ENCODE results near the gene BMERB1.
"Not testable (repeated sequence)": the region's sequence is repeated elsewhere in the genome, so short reads cannot be mapped to it uniquely, and the experiment has no call there.

The BMERB1 gene

DNA sequence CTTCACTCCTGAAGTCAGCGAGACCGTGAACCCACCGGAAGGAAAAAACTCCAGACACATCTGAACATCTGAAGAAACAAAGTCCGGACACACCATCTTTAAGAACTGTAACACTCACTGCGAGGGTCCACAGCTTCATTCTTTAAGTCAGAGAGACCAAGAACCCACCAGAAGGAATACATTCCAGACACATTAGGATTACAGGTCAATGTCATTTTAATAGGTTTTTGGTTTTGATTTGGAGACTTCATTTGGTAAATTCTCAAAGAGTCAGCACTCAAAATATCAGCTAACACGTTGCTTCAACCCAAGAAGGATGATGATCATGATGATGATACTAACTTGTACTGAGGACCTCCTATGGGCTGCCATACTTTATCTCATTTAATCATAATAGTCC, 7.6 kb upstream of the BMERB1 start:
- no peak for DNase-seq

DNA sequence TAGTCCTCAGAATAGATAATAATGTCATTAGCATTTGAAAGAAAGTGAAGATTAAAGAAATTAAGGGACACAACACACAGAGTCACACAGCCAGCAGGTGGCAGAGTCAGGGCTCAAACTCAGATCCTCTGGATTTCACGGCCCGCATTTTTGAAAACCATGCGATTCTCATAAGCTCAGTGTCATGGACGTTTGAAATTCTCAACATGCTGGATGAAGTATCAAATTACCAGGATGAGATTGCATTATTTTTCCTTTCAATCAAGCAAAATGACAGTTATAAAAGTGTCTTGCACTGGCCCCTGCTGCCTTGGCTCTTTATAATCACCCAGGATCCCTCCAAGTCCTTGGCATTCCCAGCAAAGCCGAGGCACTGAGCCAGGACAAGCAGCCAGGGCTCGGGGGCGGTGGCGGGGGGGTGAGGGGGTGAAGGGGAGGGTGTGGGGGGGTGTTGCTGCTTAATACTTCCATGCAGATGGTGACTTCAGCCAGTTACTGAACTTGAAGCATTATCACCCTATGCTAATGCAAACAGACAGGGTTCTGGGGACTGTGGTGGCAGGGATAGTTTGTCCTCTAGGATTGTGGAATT, 6.6 kb upstream of the BMERB1 start:
- DNase-seq: peak; percentile 12

DNA sequence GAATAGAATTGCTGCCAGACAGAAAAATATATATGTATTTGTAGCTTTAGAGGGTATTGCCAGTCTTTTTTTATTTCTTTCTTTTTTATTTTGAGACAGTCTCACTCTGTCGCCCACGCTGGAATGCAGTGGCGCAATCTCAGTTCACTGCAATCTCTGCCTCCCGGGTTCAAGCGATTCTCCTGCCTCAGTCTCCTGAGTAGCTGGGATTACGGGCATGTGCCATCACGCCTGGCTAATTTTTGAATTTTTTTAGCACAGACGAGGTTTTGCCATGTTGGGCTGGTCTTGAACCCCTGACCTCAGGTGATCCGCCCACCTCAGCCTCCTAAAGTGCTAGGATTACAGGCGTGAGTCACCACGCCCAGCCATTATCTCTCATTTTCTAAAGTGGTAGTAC, 3.5 kb upstream of the BMERB1 start:
- DNase-seq: not testable (repeated sequence)

DNA sequence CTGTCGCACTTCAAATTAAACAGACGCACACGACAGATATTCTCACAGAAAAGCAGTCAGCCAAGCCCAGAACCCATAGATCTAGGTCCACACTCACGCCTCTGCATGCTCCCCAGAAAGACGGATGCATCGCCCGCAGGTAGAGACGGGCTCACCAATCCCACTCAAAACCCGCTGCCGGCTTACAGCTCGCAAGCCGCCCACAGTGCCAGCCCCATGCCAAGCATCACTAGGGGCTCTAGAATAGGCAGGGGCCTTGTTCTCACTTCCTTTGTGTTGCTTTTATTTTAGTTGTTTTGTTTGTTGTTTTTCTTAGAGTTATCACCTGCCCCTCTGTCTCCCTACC, 336 bp upstream of the BMERB1 start:
- DNase-seq: no peak

DNA sequence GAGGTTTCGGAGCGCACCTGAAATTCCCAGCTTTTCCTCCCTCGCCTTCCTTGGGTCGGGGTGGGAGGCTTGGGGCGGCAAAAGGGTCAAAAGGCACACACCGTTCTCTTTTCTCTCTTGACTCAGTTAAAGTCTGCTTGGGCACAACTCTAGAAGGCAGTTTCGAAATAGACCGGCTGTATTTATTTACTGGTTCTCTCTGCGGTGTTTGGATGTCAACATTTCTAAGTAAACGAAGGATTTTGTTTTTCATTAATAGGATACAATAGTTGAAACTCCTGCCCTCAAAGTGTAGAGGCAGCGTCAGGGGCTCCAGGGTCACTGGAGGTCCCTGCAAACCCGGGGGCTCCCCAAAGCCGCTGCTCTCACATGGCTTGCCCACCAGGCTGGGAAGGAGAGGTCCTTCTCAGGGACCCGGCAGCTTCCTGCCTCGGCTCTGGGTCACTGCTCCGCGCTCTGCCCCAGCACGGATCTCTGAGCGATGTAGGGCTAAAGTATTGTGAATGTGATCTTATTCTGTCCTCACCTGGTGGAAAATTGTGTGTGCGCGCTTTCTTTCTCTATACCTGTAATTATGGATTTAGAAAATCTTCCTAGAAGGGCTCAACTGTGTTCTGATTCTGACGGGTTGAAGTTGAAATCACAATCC, 952 bp downstream of the BMERB1 start:
- DNase-seq: no peak

DNA sequence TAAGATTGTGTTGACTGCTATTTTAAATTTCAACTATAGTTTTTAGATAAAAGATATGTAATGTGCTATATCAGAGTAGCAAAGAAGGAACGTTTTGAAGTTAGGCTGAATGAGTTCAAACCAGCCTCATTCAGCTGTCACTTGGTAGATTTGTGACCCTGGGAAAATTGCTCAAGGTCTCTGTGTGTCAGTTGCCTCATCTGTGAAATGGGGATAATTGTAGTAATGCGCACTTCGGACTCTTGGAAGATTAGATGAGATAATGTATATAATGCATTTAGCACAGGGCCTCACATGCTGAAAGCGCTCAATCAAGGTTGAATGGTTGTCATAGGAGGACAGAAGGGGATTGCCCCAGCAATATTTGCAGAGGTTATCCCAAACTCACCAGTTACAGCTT, 4.7 kb downstream of the BMERB1 start:
- DNase-seq: no peak

DNA sequence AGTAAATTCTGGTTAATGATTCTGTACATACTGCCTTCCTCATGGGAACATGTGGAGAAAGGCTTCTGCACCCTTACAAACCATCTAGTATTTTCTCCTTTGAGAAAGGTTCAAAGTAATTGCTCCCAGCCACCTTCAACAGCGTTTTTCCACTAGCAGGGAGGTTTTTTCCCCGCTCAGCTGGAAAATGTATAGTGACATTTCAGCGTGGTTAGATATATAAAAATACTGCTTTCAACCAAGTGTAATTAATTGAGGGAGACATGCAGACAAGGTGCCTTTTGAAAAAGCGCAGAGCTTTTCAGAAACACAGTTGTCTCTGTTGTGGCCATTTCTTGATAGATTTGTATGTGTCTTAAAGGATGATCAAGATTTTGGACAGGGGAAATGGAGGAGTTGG, 5.1 kb downstream of the BMERB1 start:
- no peak for DNase-seq

DNA sequence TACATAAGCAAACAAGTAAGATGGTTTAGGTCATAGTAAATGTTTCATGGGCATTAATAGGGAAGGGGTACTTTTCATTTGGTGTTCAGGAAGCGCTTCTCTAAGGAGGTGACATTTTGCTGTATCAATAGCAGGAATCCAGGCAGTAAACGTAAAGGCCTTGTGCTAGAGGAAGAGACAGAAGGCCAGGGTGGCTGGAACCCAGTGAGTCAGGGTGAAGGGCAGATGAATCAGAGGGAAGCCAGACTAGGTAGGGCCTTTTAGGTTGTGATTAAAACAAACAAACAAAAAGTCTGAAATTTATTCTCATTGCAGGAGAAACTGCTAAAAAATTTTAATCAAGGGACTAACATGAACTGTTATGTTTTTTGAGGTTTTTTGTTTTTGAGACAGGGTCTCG, 6.5 kb downstream of the BMERB1 start:
- no peak for DNase-seq

DNA sequence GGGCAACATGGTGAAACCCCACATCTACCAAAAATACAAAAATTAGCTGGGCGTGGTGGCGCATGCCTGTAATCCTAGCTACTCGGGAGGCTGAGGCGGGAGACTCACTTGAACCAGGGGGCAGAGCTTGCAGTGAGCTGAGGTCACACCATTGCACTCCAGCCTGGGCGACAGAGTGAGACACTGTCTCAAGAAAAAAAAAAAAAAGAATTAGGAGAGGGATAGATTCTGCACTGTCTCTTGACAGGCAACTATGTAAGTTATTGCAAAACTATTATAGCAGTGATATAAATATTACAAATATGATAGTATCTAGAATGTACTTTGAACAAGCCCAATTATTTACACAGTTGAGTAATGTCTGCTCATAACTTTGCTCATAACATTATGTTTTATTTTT, 7.8 kb downstream of the BMERB1 start:
- DNase-seq: not testable (repeated sequence)

DNA sequence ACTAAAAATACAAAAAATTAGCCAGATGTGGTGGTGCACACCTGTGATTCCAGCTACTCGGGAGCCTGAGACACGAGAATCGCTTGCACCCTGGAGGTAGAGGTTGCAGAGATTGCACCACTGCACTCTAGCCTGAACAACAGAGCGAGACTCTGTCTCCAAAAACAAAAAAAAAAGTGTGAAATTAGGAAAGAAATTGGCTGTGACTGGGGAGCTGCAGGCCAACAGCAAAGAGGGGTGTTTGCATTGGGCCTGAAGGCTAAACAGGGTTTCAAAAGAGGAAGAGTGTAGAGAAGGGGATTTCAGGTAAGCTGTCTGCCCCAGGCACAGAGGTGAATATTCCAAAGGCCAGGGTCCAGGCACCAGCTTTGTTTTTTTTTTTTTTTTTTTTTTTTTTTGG, 9.4 kb downstream of the BMERB1 start:
- no peak for DNase-seq

DNA sequence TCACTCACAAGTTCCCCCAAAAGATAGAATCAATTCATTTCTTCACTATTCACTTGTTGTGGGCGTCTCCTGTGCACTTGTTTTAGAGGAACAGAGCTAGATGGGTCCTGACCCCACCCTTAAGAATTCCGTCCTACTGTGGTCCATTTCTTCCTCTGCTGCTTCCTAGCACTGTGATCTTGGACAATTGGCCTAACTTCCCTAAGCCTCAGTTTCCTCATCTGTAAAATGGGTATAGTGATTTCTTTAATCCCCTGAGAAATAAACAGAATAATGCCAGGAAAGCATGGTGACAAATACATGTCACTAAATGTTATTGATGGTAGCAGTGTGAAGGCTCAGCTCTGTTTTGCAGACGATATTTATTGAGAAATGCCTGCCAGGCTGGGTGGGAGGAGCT, 9.9 kb downstream of the BMERB1 start:
- DNase-seq: no peak

DNA sequence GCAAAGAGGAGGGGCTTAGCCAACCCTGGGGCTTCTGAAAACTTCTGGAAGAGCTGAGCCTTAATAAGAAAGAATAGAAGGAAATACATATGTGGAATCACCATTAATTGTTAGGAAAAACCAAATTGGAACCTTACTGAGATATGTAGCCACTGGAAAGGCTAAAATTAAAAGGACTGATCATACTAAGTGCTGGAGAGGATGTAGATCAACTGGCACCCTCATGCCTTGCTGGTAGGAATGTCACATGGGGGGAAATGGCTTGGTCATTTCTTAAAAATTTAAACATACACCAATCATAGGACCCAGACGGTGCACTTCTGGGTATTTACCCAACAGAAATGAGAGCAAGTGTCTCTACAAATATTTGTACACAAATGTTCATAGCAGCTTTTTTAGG, 11.1 kb downstream of the BMERB1 start:
- no peak for DNase-seq

DNA sequence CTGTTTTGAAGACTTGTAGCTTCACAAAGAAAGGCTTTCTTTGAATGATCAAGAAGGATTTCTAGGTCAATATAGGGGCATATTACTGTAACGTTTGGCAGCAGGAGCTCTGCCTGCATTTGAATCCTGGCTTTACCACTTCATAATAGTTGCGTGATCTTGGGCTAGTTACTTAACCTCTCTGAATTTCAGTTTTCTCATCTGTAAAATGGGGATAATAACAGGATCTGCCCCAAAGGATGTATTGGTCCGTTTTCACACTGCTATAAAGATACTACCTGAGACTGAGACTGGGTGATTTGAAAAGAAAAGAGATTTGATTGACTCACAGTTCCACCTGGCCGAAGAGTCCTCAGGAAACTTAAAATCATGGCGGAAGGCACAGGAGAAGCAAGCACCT, 12.5 kb downstream of the BMERB1 start:
- no peak for DNase-seq

DNA sequence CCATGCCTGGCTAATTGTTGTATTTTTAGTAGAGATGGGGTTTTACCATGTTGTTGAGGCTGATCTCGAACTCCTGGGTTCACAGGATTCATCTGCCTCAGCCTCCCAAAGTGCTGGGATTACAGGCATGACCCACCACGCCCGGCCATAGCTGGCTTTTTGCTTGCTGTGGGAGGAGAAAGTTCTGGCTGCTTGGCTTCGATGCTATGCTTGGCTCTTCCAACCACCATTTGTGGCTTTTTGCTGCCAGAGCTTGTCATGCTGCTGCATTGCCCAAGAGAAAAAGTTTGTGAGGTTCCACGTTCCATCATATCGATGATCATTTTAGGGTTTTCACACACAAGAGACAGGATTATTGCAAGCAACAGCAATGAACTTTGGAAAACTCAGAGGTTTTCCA, 16.2 kb downstream of the BMERB1 start:
- no peak for DNase-seq

DNA sequence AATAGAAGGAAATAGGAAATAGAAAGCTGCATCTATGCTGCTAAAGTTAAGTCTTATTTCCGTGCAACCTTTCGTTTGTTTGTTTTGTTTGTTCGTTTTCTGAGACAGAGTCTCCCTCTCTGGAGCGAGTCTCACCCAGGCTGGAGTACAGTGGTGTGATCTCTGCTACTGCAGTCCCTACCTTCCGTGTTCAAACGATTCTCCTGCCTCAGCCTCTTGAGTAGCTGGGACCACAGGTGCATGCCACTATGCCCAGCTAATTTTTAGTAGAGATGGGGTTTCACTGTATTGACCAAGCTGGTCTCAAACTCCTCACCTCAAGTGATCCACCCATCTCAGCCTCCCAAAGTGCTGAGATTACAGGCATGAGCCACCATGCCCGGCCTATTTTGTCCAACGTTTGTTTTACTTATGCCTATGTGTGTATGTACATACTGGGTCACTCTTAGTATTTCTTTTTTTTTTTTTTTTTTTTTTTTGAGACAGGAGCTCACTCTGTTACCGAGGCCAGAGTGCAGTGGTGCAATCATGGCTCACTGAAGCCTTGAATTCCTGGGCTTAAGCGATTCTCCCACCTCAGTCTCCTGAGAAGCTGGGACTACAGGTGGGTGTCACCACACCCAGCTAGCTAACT, 16.8 kb downstream of the BMERB1 start:
- DNase-seq: no peak

DNA sequence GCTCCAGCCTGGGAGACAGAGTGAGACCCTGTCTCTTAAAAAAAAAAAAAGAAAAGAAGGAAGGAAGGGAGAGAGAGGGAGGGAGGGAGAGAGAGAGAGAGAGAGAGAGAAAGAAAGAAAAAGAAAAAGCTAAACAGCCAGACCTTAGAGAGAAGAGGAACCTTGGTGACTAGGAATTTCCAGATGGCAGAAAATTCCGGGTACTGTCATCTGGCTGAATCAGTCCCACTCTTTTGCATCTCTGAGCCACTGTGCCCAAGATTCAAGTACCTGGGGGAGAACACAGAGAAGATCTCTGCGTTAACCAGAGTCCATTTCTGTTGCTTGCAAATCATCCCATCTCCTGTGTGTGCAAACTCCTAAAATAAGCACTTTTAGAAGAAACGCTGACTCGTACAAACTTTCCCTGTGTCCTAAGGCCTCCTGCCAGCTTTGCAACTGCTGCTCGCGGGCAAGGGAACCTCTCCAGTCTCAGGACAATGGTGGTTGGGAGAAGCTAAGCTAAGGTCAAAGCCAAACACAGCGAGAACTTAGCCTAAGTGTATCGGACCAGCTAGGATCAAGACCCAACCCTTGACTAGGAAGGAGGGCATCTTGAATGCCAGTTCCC, 18.0 kb downstream of the BMERB1 start:
- no peak for DNase-seq

DNA sequence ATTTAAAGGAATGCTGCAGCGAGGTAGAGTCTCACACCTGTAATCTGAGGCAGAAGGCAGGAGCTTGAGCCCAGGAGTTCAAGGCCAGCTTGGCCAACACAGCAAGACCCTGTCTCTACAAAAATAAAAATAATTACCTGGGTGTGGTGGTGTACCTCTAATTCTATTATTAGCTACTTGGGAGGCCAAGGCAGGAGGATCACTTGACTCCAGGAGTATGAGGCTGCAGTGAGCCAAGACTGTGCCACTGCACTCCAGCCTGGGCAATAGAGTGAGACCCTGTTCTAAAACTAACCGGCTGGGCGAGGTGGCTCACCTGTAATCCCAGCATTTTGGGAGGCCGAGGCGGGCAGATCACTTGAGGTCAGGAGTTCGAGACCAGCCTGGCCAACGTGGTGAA, 18.9 kb downstream of the BMERB1 start:
- not testable (repeated sequence) for DNase-seq

DNA sequence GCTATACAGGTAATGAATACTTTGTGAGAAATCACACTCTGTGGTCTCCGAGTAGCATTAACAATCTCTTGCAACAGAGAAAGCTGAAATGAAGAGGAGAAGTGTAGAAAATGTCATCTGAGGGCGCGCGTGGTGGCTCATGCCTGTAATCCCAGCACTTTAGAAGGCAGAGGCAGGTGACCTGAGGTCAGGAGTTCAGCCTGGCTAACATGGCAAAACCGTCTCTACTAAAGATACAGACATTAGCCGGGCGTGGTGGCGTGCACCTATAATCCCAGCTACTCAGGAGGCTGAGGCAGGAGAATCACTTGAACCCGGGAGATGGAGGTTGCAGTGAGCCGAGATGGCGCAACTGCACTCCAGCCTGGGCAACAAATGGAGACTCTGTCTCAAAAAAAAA, 20.5 kb downstream of the BMERB1 start:
- DNase-seq: not testable (repeated sequence)

DNA sequence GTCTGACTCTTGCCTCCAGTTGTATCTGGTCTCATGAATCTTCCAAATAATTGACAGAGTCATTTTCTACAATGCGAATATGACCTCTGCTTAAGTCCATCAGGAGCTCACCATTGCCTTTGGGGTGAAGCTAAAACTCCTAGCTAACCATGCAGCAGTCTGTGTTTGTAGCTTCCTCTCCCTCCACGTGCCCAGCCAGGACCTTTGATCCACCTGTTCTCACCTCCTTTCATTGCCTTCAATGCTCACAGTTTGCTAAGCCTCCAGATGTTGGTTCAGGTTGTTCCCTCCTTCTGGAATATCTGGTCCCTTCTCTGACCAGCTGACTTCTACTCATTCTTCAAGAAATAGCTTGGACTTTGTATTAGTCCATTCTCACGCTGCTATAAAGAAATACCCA, 23.0 kb downstream of the BMERB1 start:
- no peak for DNase-seq

DNA sequence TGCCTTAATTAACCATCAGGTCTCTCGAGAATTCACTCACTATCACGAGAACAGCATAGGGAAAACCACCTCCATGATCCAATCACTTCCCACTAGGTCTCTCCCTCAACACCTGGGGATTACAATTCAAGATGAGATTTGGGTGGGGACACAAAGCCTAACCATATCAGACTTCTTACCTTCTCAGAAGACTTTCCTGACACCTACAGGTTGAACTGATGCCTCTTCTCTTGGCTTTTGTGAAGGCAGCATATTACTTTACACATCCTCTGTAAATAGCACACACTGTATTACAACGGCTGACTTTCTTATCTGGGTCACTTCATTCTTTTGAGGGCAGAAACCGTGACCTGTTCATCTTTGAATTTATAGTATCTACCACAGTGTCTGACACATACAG, 23.6 kb downstream of the BMERB1 start:
- DNase-seq: no peak

DNA sequence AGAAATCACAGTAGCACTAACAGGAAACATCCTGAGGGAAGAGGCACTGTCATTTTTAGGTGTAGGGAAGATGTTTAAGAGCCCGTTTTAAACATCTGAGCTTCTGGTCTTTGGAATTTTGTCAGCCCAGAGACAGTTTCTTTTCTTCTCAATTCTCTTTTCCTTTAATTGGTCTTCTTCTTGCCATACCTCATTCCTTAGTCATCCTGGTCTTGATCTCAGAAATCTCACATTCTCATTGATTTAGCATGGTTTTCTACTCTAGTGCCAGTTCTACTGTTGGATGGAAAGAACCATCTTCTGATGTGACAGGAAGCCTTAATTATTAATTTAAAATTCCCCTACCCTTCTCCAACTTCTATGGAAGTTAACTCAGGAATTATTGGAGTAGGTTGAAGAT, 25.4 kb downstream of the BMERB1 start:
- no peak for DNase-seq

DNA sequence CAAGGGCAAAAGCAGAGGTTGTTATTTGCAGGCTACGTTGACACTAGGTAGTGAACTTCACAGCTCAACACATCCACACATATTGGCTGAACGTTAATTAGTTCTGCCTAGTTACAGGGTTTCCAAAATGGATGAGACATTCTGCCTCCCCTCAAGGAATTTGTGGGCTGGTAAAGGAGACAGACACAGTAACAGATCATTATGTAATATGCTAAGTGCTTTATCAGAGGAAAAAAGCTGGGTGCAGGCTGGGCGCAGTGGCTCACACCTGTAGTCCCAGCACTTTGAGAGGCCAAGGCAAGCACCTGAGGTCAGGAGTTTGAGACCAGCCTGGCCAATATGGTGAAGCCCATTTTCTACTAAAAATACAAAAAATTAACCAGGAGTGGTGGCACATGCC, 26.2 kb downstream of the BMERB1 start:
- no peak for DNase-seq

DNA sequence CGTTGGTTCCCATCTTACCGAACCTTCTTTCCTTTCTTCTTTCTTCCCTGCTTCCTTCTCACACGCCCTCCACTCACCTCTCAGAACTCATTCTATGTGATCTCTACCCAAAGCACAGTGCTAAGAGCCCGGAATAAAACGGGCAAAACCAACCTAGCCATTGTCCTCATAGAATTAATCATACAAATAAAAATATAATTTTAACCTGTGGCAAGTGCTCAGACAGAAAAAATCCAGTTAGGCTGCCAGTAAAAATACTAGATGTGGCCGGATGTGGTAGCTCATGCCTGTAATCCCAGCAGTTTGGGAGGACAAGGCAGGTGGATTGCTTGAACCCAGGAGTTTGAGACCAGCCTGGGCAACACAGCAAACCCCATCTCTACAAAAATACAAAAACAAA, 27.0 kb downstream of the BMERB1 start:
- DNase-seq: no peak

DNA sequence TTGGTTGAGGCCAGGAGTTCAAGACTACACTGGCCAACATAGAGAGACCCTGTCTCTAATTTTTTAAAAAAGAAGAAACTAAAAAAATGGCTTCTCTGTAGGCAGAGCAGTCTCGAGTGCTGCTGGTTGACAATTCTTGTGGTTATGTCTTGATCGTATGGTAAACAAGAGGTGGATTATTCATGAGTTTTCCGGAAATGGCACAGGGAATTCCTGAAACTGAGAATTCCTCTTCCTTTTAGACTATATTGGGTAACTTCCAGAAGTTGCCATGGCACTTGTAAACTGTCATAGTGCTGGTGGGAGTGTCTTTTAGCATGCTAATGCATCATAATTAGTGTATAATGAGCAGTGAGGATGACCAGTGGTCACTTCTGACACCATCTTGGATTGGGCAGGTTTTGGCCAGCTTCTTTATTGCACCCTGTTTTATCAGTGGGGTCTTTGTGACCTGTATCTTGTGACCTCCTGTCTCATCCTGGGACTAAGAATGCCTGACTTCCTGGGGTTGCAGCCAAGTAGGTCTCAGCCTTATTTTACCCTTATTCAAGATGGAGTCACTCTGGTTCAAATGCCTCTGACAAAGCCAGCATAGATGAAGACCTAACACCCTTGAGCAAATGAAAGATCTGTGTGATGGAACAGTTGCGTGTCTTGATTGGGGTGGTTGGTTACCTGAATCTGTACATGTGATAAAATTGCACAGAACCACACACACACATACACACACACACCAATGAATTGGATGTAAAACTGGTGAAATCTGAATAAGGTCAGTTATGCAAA, 30.2 kb downstream of the BMERB1 start:
- no peak for DNase-seq

All from effector CD8-positive, alpha-beta T cell (primary cell).